SK-N-SH treated with all-trans-retinoic acid at 6 μM for 48 hours (cell line): ENCODE measurements around the gene EIF4E.

Source experiments
- ARNTL ChIP-seq: fragments of 450-650 bp; formaldehyde crosslinking; IDR thresholded peaks from 2 replicates; pipeline ENCODE4 v1.5.0; 2020; ENCODE audit warnings: low read depth, mild to moderate bottlenecking, moderate library complexity, borderline replicate concordance
- ESRRG ChIP-seq: fragments of 250-450 bp; sonication (Bioruptor Pico); IDR thresholded peaks from 2 replicates; pipeline ENCODE4 v1.6.1; 2021; ENCODE audit warnings: mild to moderate bottlenecking
- GLIS3 ChIP-seq: fragments of 250-450 bp; sonication (Bioruptor Pico); IDR thresholded peaks from 2 replicates; pipeline ENCODE4 v1.5.0; 2020; ENCODE audit warnings: mild to moderate bottlenecking, moderate library complexity
- ISL1 ChIP-seq: fragments of 250-450 bp; sonication (Bioruptor Pico); IDR thresholded peaks from 2 replicates; pipeline ENCODE4 v2.1.2; 2022; ENCODE audit warnings: mild to moderate bottlenecking, moderate library complexity
- PATZ1 ChIP-seq: fragments of 250-450 bp; sonication (Bioruptor Pico); IDR thresholded peaks from 2 replicates; pipeline ENCODE4 v1.8.0; 2020; ENCODE audit warnings: mild to moderate bottlenecking, moderate library complexity, borderline replicate concordance
- POU6F1 ChIP-seq: fragments of 250-450 bp; sonication (Bioruptor Pico); IDR thresholded peaks from 2 replicates; pipeline ENCODE4 v1.8.0; 2021; ENCODE audit warnings: low read depth, mild to moderate bottlenecking, moderate library complexity, borderline replicate concordance
- SNAI2 ChIP-seq: fragments of 250-450 bp; sonication (Bioruptor Pico); IDR thresholded peaks from 2 replicates; pipeline ENCODE4 v1.5.0; 2020; ENCODE audit warnings: mild to moderate bottlenecking, moderate library complexity
- TCF4 ChIP-seq: fragments of 250-450 bp; sonication (Bioruptor Pico); IDR thresholded peaks from 2 replicates; pipeline ENCODE4 v1.8.0; 2021; ENCODE audit warnings: mild to moderate bottlenecking, moderate library complexity, borderline replicate concordance
- ZFP3 ChIP-seq: fragments of 250-450 bp; sonication (Bioruptor Pico); IDR thresholded peaks from 2 replicates; pipeline ENCODE4 v1.5.0; 2020; ENCODE audit warnings: mild to moderate bottlenecking, moderate library complexity
- ZFP30 ChIP-seq: fragments of 450-650 bp; formaldehyde crosslinking; IDR thresholded peaks from 2 replicates; pipeline ENCODE4 v1.5.0; 2022; ENCODE audit warnings: mild to moderate bottlenecking, moderate library complexity
- ZNF565 ChIP-seq: fragments of 450-650 bp; formaldehyde crosslinking; conservative IDR thresholded peaks from 2 replicates; pipeline ENCODE4 v1.5.0; 2020; ENCODE audit warnings: low read depth, mild to moderate bottlenecking, moderate library complexity
- ZNF70 ChIP-seq: fragments of 450-650 bp; formaldehyde crosslinking; IDR thresholded peaks from 2 replicates; pipeline ENCODE4 v1.5.0; 2020; ENCODE audit warnings: mild to moderate bottlenecking, moderate library complexity
- ZNF8 ChIP-seq: fragments of 450-650 bp; formaldehyde crosslinking; IDR thresholded peaks from 2 replicates; pipeline ENCODE4 v1.5.0; 2020; ENCODE audit warnings: mild to moderate bottlenecking, moderate library complexity

- TF ChIP-seq ZNF565 (CRISPR knock-in tag) (no peak), ZFP30 (CRISPR knock-in tag) (no peak), PATZ1 (CRISPR knock-in tag) (no peak), GLIS3 (CRISPR knock-in tag) (no peak), ISL1 (CRISPR knock-in tag) (no peak), TCF4 (no peak), SNAI2 (CRISPR knock-in tag) (no peak), ESRRG (no peak), ZNF70 (CRISPR knock-in tag) (no peak), ZNF8 (CRISPR knock-in tag) (no peak), POU6F1 (CRISPR knock-in tag) (no peak), ARNTL (CRISPR knock-in tag) (no peak), ZFP3 (CRISPR knock-in tag) (no peak)
Observed at GRCh38 chr4:98850937-98851336, 78.0 kb downstream of the EIF4E start.
